SK-N-SH treated with all-trans-retinoic acid at 6 μM for 48 hours (cell line): ENCODE measurements around the gene PREB.
"Not testable (repeated sequence)": the region's sequence is repeated elsewhere in the genome, so short reads cannot be mapped to it uniquely, and the experiment has no call there.

ENCODE experiments used
- ATAC-seq: fragments of 200-7000 bp; cut with Tn5 transposase; 3 replicates; pipeline ENCODE4 v1.9.1; 2020; ENCODE audit warnings: mild to moderate bottlenecking, moderate library complexity
- ARNTL ChIP-seq: fragments of 450-650 bp; formaldehyde crosslinking; IDR thresholded peaks from 2 replicates; pipeline ENCODE4 v1.5.0; 2020; ENCODE audit warnings: low read depth, mild to moderate bottlenecking, moderate library complexity, borderline replicate concordance
- CSDC2 ChIP-seq: fragments of 250-450 bp; sonication (Bioruptor Pico); IDR thresholded peaks from 2 replicates; pipeline ENCODE4 v1.5.0; 2020; ENCODE audit warnings: mild to moderate bottlenecking, moderate library complexity
- ESRRG ChIP-seq: fragments of 250-450 bp; sonication (Bioruptor Pico); IDR thresholded peaks from 2 replicates; pipeline ENCODE4 v1.6.1; 2021; ENCODE audit warnings: mild to moderate bottlenecking
- GLIS3 ChIP-seq: fragments of 250-450 bp; sonication (Bioruptor Pico); IDR thresholded peaks from 2 replicates; pipeline ENCODE4 v1.5.0; 2020; ENCODE audit warnings: mild to moderate bottlenecking, moderate library complexity
- ISL1 ChIP-seq: fragments of 250-450 bp; sonication (Bioruptor Pico); IDR thresholded peaks from 2 replicates; pipeline ENCODE4 v2.1.2; 2022; ENCODE audit warnings: mild to moderate bottlenecking, moderate library complexity
- OSR1 ChIP-seq: fragments of 250-450 bp; sonication (Bioruptor Pico); IDR thresholded peaks from 2 replicates; pipeline ENCODE4 v1.8.0; 2022; ENCODE audit warnings: moderate library complexity, mild to moderate bottlenecking, inconsistent platforms
- POU6F1 ChIP-seq: fragments of 250-450 bp; sonication (Bioruptor Pico); IDR thresholded peaks from 2 replicates; pipeline ENCODE4 v1.8.0; 2021; ENCODE audit warnings: low read depth, mild to moderate bottlenecking, moderate library complexity, borderline replicate concordance
- PPARA ChIP-seq: fragments of 250-450 bp; sonication (Bioruptor Pico); IDR thresholded peaks from 2 replicates; pipeline ENCODE4 v1.5.0; 2020; ENCODE audit warnings: mild to moderate bottlenecking, borderline replicate concordance
- RARB ChIP-seq: fragments of 250-450 bp; sonication (Bioruptor Pico); IDR thresholded peaks from 2 replicates; pipeline ENCODE4 v1.8.0; 2021; ENCODE audit warnings: mild to moderate bottlenecking, moderate library complexity
- TCF4 ChIP-seq: fragments of 250-450 bp; sonication (Bioruptor Pico); IDR thresholded peaks from 2 replicates; pipeline ENCODE4 v1.8.0; 2021; ENCODE audit warnings: mild to moderate bottlenecking, moderate library complexity, borderline replicate concordance
- TOX ChIP-seq: fragments of 250-450 bp; sonication (Bioruptor Pico); IDR thresholded peaks from 2 replicates; pipeline ENCODE4 v1.8.0; 2021; ENCODE audit warnings: mild to moderate bottlenecking, moderate library complexity, borderline replicate concordance
- ZC3H10 ChIP-seq: fragments of 250-450 bp; sonication (Bioruptor Pico); IDR thresholded peaks from 2 replicates; pipeline ENCODE4 v1.5.1; 2021; ENCODE audit warnings: mild to moderate bottlenecking, moderate library complexity
- ZFP3 ChIP-seq: fragments of 250-450 bp; sonication (Bioruptor Pico); IDR thresholded peaks from 2 replicates; pipeline ENCODE4 v1.5.0; 2020; ENCODE audit warnings: mild to moderate bottlenecking, moderate library complexity
- ZFP30 ChIP-seq: fragments of 450-650 bp; formaldehyde crosslinking; IDR thresholded peaks from 2 replicates; pipeline ENCODE4 v1.5.0; 2022; ENCODE audit warnings: mild to moderate bottlenecking, moderate library complexity
- ZNF70 ChIP-seq: fragments of 450-650 bp; formaldehyde crosslinking; IDR thresholded peaks from 2 replicates; pipeline ENCODE4 v1.5.0; 2020; ENCODE audit warnings: mild to moderate bottlenecking, moderate library complexity
- ZNF8 ChIP-seq: fragments of 450-650 bp; formaldehyde crosslinking; IDR thresholded peaks from 2 replicates; pipeline ENCODE4 v1.5.0; 2020; ENCODE audit warnings: mild to moderate bottlenecking, moderate library complexity
- TF ChIP-seq, protein P1 (sequence below): fragments of 250-450 bp; sonication (Bioruptor Pico); IDR thresholded peaks from 2 replicates; pipeline ENCODE4 v1.5.1; 2020; ENCODE audit warnings: low read depth, mild to moderate bottlenecking, moderate library complexity
- TF ChIP-seq, protein P2 (sequence below): fragments of 250-450 bp; sonication (Bioruptor Pico); IDR thresholded peaks from 2 replicates; pipeline ENCODE4 v1.5.1; 2021; ENCODE audit warnings: mild to moderate bottlenecking, moderate library complexity
- TF ChIP-seq, protein P3 (sequence below): fragments of 250-450 bp; sonication (Bioruptor Pico); IDR thresholded peaks from 2 replicates; pipeline ENCODE4 v1.5.0; 2020; ENCODE audit warnings: mild to moderate bottlenecking, moderate library complexity

Gene PREB

GRCh38 chr2:27179344-27180000, 45.0 kb upstream of the PREB start:
- ATAC-seq: no peak
- TF ChIP-seq RARB (CRISPR knock-in tag): no peak
- TF ChIP-seq TCF4 (CRISPR knock-in tag): no peak
- no peak for TF ChIP-seq CSDC2 (CRISPR knock-in tag)
- TF ChIP-seq, protein P1, sequence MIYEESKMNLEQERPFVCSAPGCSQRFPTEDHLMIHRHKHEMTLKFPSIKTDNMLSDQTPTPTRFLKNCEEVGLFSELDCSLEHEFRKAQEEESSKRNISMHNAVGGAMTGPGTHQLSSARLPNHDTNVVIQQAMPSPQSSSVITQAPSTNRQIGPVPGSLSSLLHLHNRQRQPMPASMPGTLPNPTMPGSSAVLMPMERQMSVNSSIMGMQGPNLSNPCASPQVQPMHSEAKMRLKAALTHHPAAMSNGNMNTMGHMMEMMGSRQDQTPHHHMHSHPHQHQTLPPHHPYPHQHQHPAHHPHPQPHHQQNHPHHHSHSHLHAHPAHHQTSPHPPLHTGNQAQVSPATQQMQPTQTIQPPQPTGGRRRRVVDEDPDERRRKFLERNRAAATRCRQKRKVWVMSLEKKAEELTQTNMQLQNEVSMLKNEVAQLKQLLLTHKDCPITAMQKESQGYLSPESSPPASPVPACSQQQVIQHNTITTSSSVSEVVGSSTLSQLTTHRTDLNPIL: no peak
- TF ChIP-seq ISL1 (CRISPR knock-in tag): no peak
- TF ChIP-seq ESRRG: no peak
- no peak for TF ChIP-seq POU6F1 (CRISPR knock-in tag)
- no peak for TF ChIP-seq PPARA (CRISPR knock-in tag)
- TF ChIP-seq ZNF8 (CRISPR knock-in tag): no peak
- TF ChIP-seq ARNTL (CRISPR knock-in tag): no peak
- TF ChIP-seq, protein P2, sequence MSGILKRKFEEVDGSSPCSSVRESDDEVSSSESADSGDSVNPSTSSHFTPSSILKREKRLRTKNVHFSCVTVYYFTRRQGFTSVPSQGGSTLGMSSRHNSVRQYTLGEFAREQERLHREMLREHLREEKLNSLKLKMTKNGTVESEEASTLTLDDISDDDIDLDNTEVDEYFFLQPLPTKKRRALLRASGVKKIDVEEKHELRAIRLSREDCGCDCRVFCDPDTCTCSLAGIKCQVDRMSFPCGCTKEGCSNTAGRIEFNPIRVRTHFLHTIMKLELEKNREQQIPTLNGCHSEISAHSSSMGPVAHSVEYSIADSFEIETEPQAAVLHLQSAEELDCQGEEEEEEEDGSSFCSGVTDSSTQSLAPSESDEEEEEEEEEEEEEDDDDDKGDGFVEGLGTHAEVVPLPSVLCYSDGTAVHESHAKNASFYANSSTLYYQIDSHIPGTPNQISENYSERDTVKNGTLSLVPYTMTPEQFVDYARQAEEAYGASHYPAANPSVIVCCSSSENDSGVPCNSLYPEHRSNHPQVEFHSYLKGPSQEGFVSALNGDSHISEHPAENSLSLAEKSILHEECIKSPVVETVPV (CRISPR knock-in tag): no peak
- no peak for TF ChIP-seq ZC3H10
- no peak for TF ChIP-seq GLIS3 (CRISPR knock-in tag)
- TF ChIP-seq, protein P3, sequence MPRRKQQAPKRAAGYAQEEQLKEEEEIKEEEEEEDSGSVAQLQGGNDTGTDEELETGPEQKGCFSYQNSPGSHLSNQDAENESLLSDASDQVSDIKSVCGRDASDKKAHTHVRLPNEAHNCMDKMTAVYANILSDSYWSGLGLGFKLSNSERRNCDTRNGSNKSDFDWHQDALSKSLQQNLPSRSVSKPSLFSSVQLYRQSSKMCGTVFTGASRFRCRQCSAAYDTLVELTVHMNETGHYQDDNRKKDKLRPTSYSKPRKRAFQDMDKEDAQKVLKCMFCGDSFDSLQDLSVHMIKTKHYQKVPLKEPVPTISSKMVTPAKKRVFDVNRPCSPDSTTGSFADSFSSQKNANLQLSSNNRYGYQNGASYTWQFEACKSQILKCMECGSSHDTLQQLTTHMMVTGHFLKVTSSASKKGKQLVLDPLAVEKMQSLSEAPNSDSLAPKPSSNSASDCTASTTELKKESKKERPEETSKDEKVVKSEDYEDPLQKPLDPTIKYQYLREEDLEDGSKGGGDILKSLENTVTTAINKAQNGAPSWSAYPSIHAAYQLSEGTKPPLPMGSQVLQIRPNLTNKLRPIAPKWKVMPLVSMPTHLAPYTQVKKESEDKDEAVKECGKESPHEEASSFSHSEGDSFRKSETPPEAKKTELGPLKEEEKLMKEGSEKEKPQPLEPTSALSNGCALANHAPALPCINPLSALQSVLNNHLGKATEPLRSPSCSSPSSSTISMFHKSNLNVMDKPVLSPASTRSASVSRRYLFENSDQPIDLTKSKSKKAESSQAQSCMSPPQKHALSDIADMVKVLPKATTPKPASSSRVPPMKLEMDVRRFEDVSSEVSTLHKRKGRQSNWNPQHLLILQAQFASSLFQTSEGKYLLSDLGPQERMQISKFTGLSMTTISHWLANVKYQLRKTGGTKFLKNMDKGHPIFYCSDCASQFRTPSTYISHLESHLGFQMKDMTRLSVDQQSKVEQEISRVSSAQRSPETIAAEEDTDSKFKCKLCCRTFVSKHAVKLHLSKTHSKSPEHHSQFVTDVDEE: no peak

DNA sequence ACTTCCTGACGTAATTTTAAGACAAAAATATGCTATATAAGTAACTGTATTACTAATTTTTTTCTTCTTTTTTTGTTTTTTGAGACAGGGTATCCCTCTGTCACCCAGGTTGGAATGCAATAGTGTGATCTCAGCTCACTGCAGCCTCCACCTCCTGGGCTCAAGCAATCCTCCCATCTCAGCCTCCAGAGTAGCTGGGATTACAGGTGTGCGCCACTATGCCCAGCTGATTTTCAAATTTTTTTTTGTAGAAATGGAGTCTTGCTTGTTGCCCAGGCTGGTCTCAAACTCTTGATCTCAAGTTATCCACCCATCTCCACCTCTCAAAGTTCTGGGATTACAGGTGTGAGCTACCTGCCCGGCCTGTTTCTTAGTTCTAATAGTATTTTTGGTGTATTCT, 44.0 kb upstream of the PREB start:
- TF ChIP-seq ZFP3: no peak
- ATAC-seq: no peak

DNA sequence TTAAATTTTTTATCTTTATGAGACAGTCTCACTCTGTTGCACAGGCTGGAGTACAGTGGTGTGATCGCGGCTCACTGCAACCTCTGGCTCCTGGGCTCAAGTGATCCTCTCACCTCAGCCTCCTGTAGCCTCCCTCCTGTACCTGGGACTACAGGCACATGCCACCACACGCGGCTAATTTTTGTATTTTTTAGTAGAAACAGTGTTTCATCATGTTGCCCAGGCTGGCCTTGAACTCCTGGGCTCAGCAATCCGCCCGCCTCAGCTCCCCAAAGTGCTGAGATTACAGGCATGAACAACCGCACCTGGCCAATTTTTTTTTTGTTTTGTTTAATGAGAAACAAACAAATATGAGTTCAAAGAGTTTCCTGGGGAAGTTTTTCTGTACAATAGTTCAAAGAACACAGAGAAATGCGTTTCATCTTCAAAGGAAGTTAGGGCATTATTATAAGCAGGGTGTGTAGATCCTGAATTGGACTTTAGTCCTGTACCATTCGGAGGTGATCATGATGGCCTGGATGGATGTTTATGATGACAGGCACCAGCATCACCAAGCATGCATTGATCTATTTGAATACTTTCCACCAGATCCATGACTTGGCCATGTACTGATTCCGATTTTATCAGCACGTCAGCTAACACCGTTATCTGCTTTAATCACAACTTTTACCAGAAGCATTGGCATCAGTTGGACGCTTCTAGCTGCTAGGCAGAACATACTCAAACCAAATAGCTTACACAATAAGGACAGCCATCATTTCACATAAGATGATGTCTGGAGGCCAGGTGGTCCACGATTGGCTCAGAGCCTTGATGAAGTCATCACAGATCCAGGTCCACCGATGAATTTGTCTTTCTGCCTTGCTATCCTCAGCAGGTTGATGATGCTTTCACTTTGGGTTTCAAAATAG, 43.3 kb upstream of the PREB start:
- TF ChIP-seq TOX (CRISPR knock-in tag) (no peak), ZFP3 (no peak), OSR1 (no peak), ZNF70 (CRISPR knock-in tag) (no peak), ZFP30 (no peak)
- TF ChIP-seq, protein P3: no peak
- ATAC-seq: no peak

GRCh38 chr2:27175781-27176180, 41.3 kb upstream of the PREB start:
- ATAC-seq: not testable (repeated sequence)
